ENCODE results near the gene PIK3AP1. TPM values are rescaled to one million over a fixed set of nuclear protein-coding genes. Genes with fewer than 3 reads are reported as not detected.

PIK3AP1 gene
- polyA plus RNA-seq, 1 of the 3 experiments (the other 2 are of a cell fraction), result 0.07 TPM

- 38% methylated on average over 4 of the region's 4 CpGs for WGBS (ENCODE audit: low lambda C conversion rate)
- Histone ChIP-seq H3K4me3 (ENCODE audit: low read depth in 2 of 2, low read length in 1 of 2) (no peak overlapping the region; a peak in 1 of 4 replicates), H3K9ac (no peak overlapping the region), H2AFZ (ENCODE audit: low read depth) (no peak overlapping the region), H3K4me1 (ENCODE audit: control insufficient read depth in 1 of 2, insufficient read depth in 2 of 2, low read depth in 1 of 2, low read length in 1 of 2) (peaks cover 0 to 4% of the 10 kb centered on the region in 2 experiments; a peak in 1 of 4 replicates), H3K9me2 (no peaks in the 10 kb centered on the region), H4K20me1 (ENCODE audit: insufficient read depth) (no peaks in the 10 kb centered on the region), H3K36me3 (replicated peaks in 1 of 2; ENCODE audit: control insufficient read depth in 1 of 2, insufficient read depth in 2 of 2, low read length in 1 of 2) (no peaks in the 10 kb centered on the region), H3K27ac (ENCODE audit: low read depth in 2 of 2, low read length in 1 of 2) (no peak overlapping the region), H3K4me2 (no peak overlapping the region), H3F3A (replicated peaks; ENCODE audit: insufficient read depth) (no peaks in the 10 kb centered on the region), H3K79me2 (ENCODE audit: insufficient read depth) (no peaks in the 10 kb centered on the region), H3K9me3 (no peaks in the 10 kb centered on the region), H3K27me3 (ENCODE audit: insufficient read depth) (no peaks in the 10 kb centered on the region; the same call in 1 of the 2 replicates)
- TF ChIP-seq TCF12 (IDR thresholded peaks at IDR 0.05) (no peak), JUND (IDR thresholded peaks at IDR 0.05) (no peak), RAD21 (IDR thresholded peaks at IDR 0.05; ENCODE audit: low read length) (peak; percentile 52), SMC3 (IDR thresholded peaks at IDR 0.05; ENCODE audit: low read depth, low read length) (0 out of 2 replicates have a peak, but pooled peaks have one; percentile 9), CTCF (IDR thresholded peaks at IDR 0.05) (peak; percentile 49)
- CTCF ChIA-PET, result interaction anchor here (0.7 to 1.0 kb wide), 3 partner anchors 98 to 273 kb away, joined by 3 to 5 read pairs (median 4); no protein-coding TSS in a partner anchor
- POLR2A ChIA-PET, result no interaction called here
- DNase-seq, result peak; percentile 31
Measured at GRCh38 chr10:96642973-96643372, 77.3 kb downstream of the PIK3AP1 start.

GRCh38 chr10:96642530-96642929 is 77.8 kb downstream of the PIK3AP1 start:
- WGBS (ENCODE audit: low lambda C conversion rate), result 16% methylated on average over 3 of the region's 3 CpGs
- Histone ChIP-seq H3K9me3 (no peaks in the 10 kb centered on the region), H4K20me1 (ENCODE audit: insufficient read depth) (no peaks in the 10 kb centered on the region), H3K4me2 (no peak overlapping the region), H3K4me3 (ENCODE audit: low read depth in 2 of 2, low read length in 1 of 2) (no peak overlapping the region), H2AFZ (ENCODE audit: low read depth) (no peak overlapping the region), H3K27me3 (ENCODE audit: insufficient read depth) (no peaks in the 10 kb centered on the region; the same call in 1 of the 2 replicates), H3K9me2 (no peaks in the 10 kb centered on the region), H3K27ac (ENCODE audit: low read depth in 2 of 2, low read length in 1 of 2) (no peak overlapping the region), H3K79me2 (ENCODE audit: insufficient read depth) (no peaks in the 10 kb centered on the region), H3F3A (replicated peaks; ENCODE audit: insufficient read depth) (no peaks in the 10 kb centered on the region), H3K4me1 (ENCODE audit: control insufficient read depth in 1 of 2, insufficient read depth in 2 of 2, low read depth in 1 of 2, low read length in 1 of 2) (peaks cover 0 to 4% of the 10 kb centered on the region in 2 experiments; a peak in 1 of 4 replicates), H3K9ac (no peak overlapping the region), H3K36me3 (replicated peaks in 1 of 2; ENCODE audit: control insufficient read depth in 1 of 2, insufficient read depth in 2 of 2, low read length in 1 of 2) (no peaks in the 10 kb centered on the region)
- no peak for TF ChIP-seq GATA2 (CRISPR knock-in tag; IDR thresholded peaks at IDR 0.05)
- TF ChIP-seq EP300 (IDR thresholded peaks at IDR 0.05; ENCODE audit: borderline replicate concordance in 1 of 2, low read depth in 1 of 2, low read length in 1 of 2), result no peak
- no peak for TF ChIP-seq RXRA (IDR thresholded peaks at IDR 0.05; ENCODE audit: borderline replicate concordance, low read depth)
- TF ChIP-seq FOXJ3 (CRISPR knock-in tag; IDR thresholded peaks at IDR 0.05), result no peak
- TF ChIP-seq IRF3 (IDR thresholded peaks at IDR 0.05; ENCODE audit: low read depth, low read length), result no peak
- no peak for TF ChIP-seq NFIC (IDR thresholded peaks at IDR 0.05; ENCODE audit: borderline replicate concordance)
- TF ChIP-seq FOXM1 (IDR thresholded peaks at IDR 0.05; ENCODE audit: low read depth), result no peak
- TF ChIP-seq TEAD4 (IDR thresholded peaks at IDR 0.05; ENCODE audit: borderline replicate concordance, insufficient read depth), result no peak
- no peak for TF ChIP-seq RAD21 (IDR thresholded peaks at IDR 0.05; ENCODE audit: low read length)
- TF ChIP-seq POLR2AphosphoS5 (IDR thresholded peaks at IDR 0.05; ENCODE audit: low read depth, low read length), result no peak
- no peak for TF ChIP-seq RCOR1 (IDR thresholded peaks at IDR 0.05; ENCODE audit: low read length)
- TF ChIP-seq YY1 (IDR thresholded peaks at IDR 0.05; ENCODE audit: low read depth), result no peak
- no peak for TF ChIP-seq MAX (IDR thresholded peaks at IDR 0.05; ENCODE audit: low read depth)
- DNase-seq, result no peak
- CTCF ChIA-PET, result interaction anchor here (0.6 to 1.5 kb wide), 3 partner anchors 9 to 272 kb away, joined by 3 to 4 read pairs (median 3); no protein-coding TSS in a partner anchor
- POLR2A ChIA-PET, result no interaction called here
